Astrocyte (in vitro differentiated cells and primary cell): ENCODE data around the gene MUS81. TPM values are rescaled to one million over a fixed set of nuclear protein-coding genes. Genes with fewer than 3 reads are reported as not detected.

ENCODE experiments used
- DNase-seq: peaks from one replicate; pipeline ENCODE4 v3.0.0-alpha.2; 2010; ENCODE audit warnings: low read depth
- FAIRE-seq: peaks from 2 replicates; lab custom pipeline; 2011; peaks lifted over from hg19 to GRCh38; lab: Jason Lieb, UNC
- H2AFZ ChIP-seq: 2 replicates; pipeline ENCODE4 v1.6.0; 2012; ENCODE audit warnings: low read depth, low read length, inconsistent platforms
- H3K27ac ChIP-seq: 2 replicates; pipeline ENCODE4 v1.5.1; 2011; ENCODE audit warnings: low read depth, low read length, inconsistent platforms
- H3K27me3 ChIP-seq: 2 replicates; pipeline ENCODE4 v1.6.0; 2011; ENCODE audit warnings: low read length, inconsistent platforms; ENCODE audit not compliant: insufficient read depth
- H3K36me3 ChIP-seq: 2 replicates; pipeline ENCODE4 v1.5.1; 2011; ENCODE audit warnings: low read length, inconsistent platforms; ENCODE audit not compliant: insufficient read depth
- H3K4me1 ChIP-seq: 2 replicates; pipeline ENCODE4 v1.5.1; 2011; ENCODE audit warnings: low read length, inconsistent platforms; ENCODE audit not compliant: insufficient read depth
- H3K4me2 ChIP-seq: 2 replicates; pipeline ENCODE4 v1.6.0; 2012; ENCODE audit warnings: low read length, inconsistent platforms
- H3K4me3 ChIP-seq: 2 replicates; pipeline ENCODE4 v1.5.1; 2011; ENCODE audit warnings: low read depth, mild to moderate bottlenecking, low read length, inconsistent platforms; ENCODE audit not compliant: insufficient read depth
- H3K79me2 ChIP-seq: 2 replicates; pipeline ENCODE4 v1.6.0; 2012; ENCODE audit warnings: mild to moderate bottlenecking, low read length, inconsistent platforms; ENCODE audit not compliant: insufficient read depth
- H3K9ac ChIP-seq: 2 replicates; pipeline ENCODE4 v1.6.0; 2012; ENCODE audit warnings: mild to moderate bottlenecking, low read length, inconsistent platforms
- H3K9me3 ChIP-seq: 2 replicates; pipeline ENCODE4 v1.5.1; 2012; ENCODE audit warnings: low read depth, mild to moderate bottlenecking, low read length, inconsistent platforms; ENCODE audit not compliant: insufficient read depth
- H4K20me1 ChIP-seq: 2 replicates; pipeline ENCODE4 v1.6.0; 2012; ENCODE audit warnings: low read length, inconsistent platforms; ENCODE audit not compliant: insufficient read depth
- H3K27ac Mint-ChIP-seq: one replicate; pipeline ENCODE4 v1.8.0; 2021; ENCODE audit warnings: mild to moderate bottlenecking, mixed read lengths; ENCODE audit not compliant: unreplicated experiment
- H3K27me3 Mint-ChIP-seq: one replicate; pipeline ENCODE4 v1.8.0; 2021; ENCODE audit warnings: low read depth, mixed read lengths; ENCODE audit not compliant: unreplicated experiment
- H3K36me3 Mint-ChIP-seq: one replicate; pipeline ENCODE4 v1.8.0; 2021; ENCODE audit warnings: low read depth, mixed read lengths; ENCODE audit not compliant: unreplicated experiment
- H3K4me1 Mint-ChIP-seq: one replicate; pipeline ENCODE4 v1.8.0; 2021; ENCODE audit warnings: low read depth, mixed read lengths; ENCODE audit not compliant: unreplicated experiment
- H3K4me3 Mint-ChIP-seq: one replicate; pipeline ENCODE4 v1.8.0; 2021; ENCODE audit warnings: mild to moderate bottlenecking, moderate library complexity, mixed read lengths; ENCODE audit not compliant: unreplicated experiment
- H3K9me3 Mint-ChIP-seq: one replicate; pipeline ENCODE4 v1.8.0; 2021; ENCODE audit warnings: mild to moderate bottlenecking, mixed read lengths; ENCODE audit not compliant: unreplicated experiment
- CTCF ChIP-seq: IDR thresholded peaks from 2 replicates; pipeline ENCODE4 v1.5.1; 2011; ENCODE audit warnings: low read depth, mild to moderate bottlenecking, inconsistent platforms, low read length, moderate library complexity; ENCODE audit not compliant: insufficient read depth
- EZH2 ChIP-seq: IDR thresholded peaks from 2 replicates; pipeline ENCODE4 v1.6.1; 2012; ENCODE audit warnings: mild to moderate bottlenecking, low read length, inconsistent platforms; ENCODE audit not compliant: insufficient read depth
- total RNA-seq: library from RNA; stranded (reverse); gene quantifications from 2 replicates; pipeline ENCODE4 v1.2.1, GENCODE V29; 2021

MUS81 gene
- total RNA-seq, 1 donor from 2014 or later = 59.9 TPM

DNA sequence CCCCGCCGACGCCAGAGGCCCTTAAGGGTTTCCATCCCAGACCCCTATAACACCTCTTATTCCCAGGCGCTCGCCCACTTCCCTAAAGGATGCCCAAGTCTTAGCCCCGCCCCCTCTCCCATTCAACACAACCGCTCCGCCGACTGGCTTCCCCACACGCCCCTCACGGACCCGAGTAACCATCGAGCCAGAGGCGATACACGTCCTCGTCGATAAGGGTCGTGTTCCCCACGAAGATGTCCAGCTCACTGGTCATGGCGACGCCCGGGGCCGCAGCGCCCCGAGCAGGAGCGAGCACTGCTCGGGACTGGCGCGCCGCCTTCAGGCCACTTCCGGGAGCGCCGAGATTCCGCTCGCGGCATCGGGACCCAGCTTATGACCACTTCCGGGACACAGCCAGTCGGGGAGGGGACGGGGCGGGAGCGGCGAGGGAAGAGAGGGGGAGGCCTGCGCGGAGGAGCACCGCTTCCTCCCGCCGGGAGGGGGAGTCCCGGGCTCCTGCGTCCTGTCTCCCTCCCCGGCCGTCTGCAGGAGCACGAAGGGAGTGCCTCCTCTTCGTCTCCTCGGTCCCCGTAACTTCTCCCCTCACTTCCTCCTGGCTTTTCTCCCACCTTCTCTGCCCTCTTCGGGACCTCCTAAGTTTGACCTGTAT lies 28.1 kb downstream of the MUS81 start, which contains the start of gene FIBP:
Gene FIBP, minus strand, starts transcription at position 309 of the 652 bp plus-strand sequence. Its CDS starts 53 bp downstream, at position 256.
- Histone ChIP-seq H3K4me3 (peak within 1 kb of the TSS; percentile 87), H3K36me3 (peaks cover 15% of the 10 kb centered on the region), H3K4me2 (peak within 1 kb of the TSS; percentile 99), H3K4me1 (peaks cover 59% of the 10 kb centered on the region), H3K27ac (peak within 1 kb of the TSS; percentile 85), H3K79me2 (peaks cover 58% of the 10 kb centered on the region), H3K9me3 (no peaks in the 10 kb centered on the region), H3K27me3 (no peaks in the 10 kb centered on the region), H4K20me1 (peaks cover 61% of the 10 kb centered on the region), H3K9ac (peak within 1 kb of the TSS; percentile 87), H2AFZ (peak within 1 kb of the TSS; percentile 95)
- Mint-ChIP-seq H3K4me3 (peak within 1 kb of the TSS; percentile 97), H3K4me1 (peaks cover 30% of the 10 kb centered on the region), H3K36me3 (peaks cover 14% of the 10 kb centered on the region), H3K27ac (peak within 1 kb of the TSS; percentile 98), H3K9me3 (no peaks in the 10 kb centered on the region), H3K27me3 (no peaks in the 10 kb centered on the region)
- TF ChIP-seq CTCF (peak; percentile 40), EZH2 (no peak)
- DNase-seq (peak; percentile 92), FAIRE-seq (no peak)

GRCh38 chr11:65890324-65891218 lies 30.3 kb downstream of the MUS81 start, which contains the start of gene CCDC85B:
TSS of gene CCDC85B (plus strand) at chr11:65890673. CDS start at chr11:65890784, 111 bp downstream.
- Mint-ChIP-seq H3K9me3 (no peaks in the 10 kb centered on the region), H3K27ac (peak within 1 kb of the TSS; percentile 98), H3K27me3 (no peaks in the 10 kb centered on the region), H3K4me3 (peak within 1 kb of the TSS; percentile 97), H3K36me3 (peaks cover 13% of the 10 kb centered on the region), H3K4me1 (peaks cover 32% of the 10 kb centered on the region)
- H3K4me2 ChIP-seq = peak within 1 kb of the TSS; percentile 99
- peaks cover 71% of the 10 kb centered on the region for H3K79me2 ChIP-seq
- FAIRE-seq = no peak
- peaks cover 64% of the 10 kb centered on the region for H4K20me1 ChIP-seq
- H3K27me3 ChIP-seq = no peaks in the 10 kb centered on the region
- H3K36me3 ChIP-seq = peaks cover 11% of the 10 kb centered on the region
- H3K27ac ChIP-seq = peak within 1 kb of the TSS; percentile 85
- no peaks in the 10 kb centered on the region for H3K9me3 ChIP-seq
- peak within 1 kb of the TSS; percentile 87 for H3K9ac ChIP-seq
- DNase-seq = peak; percentile 85
- no peak within 1 kb of the TSS for H2AFZ ChIP-seq
- TF ChIP-seq EZH2 (no peak), CTCF (no peak)
- peak within 1 kb of the TSS; percentile 60 for H3K4me3 ChIP-seq
- peaks cover 65% of the 10 kb centered on the region for H3K4me1 ChIP-seq
